NCI-H187 treated with DMSO at 0.1 percent for 48 hours (cell line): ENCODE results near the gene BICC1.
"Not testable (repeated sequence)": the region's sequence is repeated elsewhere in the genome, so short reads cannot be mapped to it uniquely, and the experiment has no call there.

Source experiments
- DNase-seq: peaks from one replicate; lab custom pipeline; 2025; lab: John Stamatoyannopoulos, UW

Gene BICC1

DNA sequence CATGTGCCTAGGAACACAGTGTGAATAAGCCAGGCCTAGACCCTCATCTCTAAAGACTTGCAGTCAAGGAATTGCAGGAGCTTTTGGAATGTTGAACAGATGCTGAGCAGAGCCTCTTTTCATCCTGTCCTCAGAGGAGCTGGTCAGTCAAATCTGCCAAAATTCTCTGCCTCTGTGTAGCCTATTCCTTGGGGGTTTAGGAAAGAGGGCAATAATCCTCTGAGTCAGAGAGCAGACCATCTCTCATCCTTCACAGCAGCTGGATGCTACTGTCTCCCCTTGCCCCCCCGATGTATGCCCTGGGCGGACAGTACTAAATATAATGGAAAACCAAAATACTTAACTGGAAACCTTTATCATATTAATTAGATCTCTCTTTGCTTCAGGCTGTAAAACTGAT is 52.6 kb downstream of the BICC1 start:
- DNase-seq, result no peak

DNA sequence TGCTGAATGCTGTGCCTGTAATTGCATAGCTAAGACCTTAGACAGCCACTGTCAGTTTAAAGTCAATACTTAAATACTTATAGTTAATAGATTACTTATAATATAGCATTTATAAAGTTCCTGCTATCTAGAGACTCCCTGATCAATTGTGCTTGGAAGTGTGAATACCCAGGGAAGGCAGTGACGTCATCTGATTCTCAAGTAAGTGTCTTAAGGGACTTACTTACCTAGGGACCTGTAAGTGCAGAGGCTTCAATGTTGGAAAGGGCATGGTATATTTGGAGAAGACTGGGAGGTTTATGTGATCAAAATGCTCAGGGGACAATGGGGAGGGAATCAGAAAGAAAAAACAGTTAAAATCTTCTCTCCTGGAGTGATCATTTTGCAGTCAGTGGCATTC is 55.0 kb downstream of the BICC1 start:
- DNase-seq, result no peak

DNA sequence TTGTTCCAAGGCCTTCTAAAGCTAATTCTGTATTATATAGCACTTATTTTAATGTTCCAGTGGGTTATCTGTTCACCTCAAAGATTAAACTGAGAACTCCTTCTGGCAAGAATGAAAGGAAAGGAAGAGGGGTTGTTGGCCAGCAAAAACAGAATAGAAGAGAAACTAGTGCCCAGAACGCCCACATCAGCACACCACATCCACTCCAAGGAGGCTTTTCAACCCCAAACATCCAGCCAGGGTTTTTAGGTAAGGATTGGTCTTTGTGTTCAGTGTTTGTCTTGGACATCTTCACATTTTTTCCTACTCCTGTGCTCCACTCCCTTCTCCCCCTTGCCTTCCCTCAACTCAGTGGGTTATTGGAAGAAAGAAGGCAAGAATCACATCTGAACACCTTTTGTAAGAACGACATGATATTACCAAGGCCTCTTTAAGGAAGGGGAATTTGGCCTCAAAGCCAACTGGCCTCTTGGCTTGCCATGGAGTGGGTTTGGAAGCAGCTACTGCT is 55.8 kb downstream of the BICC1 start:
- no peak for DNase-seq

DNA sequence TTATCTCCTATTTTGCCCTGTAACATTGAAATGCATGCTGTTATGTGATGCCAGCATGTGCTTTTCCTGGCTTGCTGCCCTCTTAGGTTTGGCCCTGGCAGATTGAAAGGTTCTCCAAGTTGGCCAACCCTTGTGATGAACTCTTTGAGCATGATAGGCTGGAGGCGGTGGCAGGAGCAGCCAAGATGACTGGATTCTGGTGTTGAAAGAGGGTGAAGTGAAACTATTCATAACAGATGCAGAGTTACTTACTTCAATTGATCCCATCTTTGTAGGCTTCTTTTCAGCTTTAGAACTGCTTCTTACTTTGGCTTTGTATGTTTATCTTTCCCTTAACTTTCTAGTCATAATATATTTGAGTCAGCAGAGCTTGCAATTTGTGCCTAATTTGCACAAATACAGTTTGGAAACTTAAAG is 57.6 kb downstream of the BICC1 start:
- DNase-seq, result no peak

DNA sequence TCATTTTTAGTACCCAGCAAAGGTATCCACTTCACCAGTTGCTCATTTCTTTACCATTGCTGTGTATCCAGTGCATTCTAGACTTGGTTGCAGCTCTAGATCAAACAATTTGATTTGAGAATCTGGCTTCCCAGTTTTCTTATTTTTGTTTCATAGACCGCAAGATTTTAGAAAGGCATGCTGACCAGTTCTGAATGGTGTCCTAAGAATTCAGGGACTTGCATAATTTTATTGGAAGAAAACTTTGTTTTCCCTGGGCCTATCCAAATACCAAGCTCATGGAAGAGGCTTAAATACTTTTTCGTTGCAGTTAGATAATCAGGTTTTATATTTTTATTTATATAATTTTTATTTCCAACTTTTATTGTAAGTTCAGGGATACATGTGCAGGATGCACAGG is 58.3 kb downstream of the BICC1 start:
- no peak for DNase-seq

DNA sequence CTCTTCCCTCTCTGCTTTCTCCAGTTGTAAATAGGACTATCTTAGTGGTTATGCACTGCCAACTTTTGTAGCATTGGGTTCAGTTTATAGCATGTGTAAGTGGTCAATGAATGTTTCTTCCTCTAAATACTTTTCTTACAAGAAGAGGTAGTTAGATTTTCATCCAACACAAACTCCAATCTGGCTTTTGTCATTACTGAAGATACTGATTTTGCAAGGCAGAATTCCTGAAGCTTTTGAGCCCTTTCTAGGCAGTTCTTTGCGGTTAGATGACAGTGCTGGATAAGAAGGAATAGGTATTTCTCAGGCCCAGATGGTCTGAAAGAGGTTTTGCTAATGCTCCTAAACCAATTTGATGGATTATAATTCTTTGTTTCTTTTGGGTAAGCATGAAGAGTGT is 60.5 kb downstream of the BICC1 start:
- no peak for DNase-seq

- no peak for DNase-seq
Observed at GRCh38 chr10:58574058-58574457, 61.4 kb downstream of the BICC1 start.

DNA sequence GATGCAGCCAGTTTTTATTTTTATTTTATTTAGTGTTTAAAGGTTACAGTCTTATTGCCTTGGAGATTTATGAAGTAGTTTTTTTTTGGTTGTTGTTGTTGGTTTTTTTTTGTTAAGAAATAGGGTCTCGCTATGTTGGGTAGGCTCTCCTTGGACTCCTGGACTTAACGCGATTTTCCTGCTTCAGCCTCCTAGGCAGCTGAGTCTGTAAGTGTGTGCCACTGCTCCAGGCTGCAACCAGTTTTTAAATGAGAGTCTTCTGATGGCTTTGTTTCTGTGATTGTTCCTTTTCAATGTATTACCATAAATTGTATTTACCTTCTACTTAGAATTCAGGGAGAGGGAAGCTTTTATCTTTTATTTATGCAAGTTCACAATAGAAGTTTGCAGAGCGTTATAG is 62.8 kb downstream of the BICC1 start:
- DNase-seq, result no peak

GRCh38 chr10:58576751-58577436 is 64.2 kb downstream of the BICC1 start:
- no peak for DNase-seq

GRCh38 chr10:58577437-58577777 is 64.7 kb downstream of the BICC1 start:
- no peak for DNase-seq

- DNase-seq, result no peak
Observed at GRCh38 chr10:58578366-58578765, 65.7 kb downstream of the BICC1 start.

DNA sequence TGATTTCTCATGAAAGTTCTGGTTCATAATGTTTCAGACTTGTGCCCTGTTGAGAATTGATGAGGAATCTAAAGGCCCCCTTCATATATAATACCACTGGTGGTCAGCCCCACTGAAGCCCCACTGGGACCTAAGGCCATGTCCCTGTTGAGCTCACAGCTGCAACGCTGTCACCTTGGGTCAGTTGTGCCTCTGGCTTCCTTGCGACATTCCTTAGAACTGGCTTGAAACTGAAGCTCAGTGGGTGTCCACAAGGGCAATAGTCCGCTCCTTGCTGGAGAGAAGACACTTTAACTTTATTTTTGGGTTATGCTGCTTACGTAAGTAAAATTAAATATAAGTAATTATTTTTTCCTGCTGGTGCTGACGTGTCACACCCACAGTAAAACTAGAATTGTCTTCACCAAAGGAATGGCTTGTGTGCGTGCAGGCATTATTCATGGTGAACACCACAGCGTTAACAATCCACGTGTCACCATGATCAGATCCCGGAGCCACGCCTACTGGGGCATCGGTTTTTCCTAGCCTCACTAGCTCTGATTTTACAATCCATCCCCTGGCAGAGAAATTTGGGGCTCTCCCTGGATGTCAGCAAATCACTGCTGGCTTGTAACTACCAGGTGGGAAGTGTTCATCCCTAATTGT is 66.5 kb downstream of the BICC1 start:
- DNase-seq, result no peak

GRCh38 chr10:58582045-58582444 is 69.4 kb downstream of the BICC1 start:
- no peak for DNase-seq

DNA sequence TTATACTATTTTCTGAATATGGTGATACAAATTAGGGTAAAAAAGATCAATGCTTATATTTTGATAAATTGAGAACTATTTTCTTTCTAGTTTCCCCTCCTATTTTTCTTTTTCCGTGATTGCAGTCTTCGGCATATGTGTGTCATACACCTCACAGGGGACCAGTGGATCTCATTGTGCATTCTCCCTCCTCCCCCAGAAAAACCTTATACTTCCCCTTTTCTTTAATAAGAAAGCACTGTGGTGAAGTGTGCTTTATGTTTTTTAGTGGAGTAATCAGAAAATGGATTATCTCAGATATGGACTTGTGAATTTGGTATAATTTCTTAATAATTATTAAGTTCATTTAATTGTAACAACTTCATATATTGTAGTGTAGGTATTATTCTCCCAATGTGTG is 72.8 kb downstream of the BICC1 start:
- DNase-seq, result no peak

DNA sequence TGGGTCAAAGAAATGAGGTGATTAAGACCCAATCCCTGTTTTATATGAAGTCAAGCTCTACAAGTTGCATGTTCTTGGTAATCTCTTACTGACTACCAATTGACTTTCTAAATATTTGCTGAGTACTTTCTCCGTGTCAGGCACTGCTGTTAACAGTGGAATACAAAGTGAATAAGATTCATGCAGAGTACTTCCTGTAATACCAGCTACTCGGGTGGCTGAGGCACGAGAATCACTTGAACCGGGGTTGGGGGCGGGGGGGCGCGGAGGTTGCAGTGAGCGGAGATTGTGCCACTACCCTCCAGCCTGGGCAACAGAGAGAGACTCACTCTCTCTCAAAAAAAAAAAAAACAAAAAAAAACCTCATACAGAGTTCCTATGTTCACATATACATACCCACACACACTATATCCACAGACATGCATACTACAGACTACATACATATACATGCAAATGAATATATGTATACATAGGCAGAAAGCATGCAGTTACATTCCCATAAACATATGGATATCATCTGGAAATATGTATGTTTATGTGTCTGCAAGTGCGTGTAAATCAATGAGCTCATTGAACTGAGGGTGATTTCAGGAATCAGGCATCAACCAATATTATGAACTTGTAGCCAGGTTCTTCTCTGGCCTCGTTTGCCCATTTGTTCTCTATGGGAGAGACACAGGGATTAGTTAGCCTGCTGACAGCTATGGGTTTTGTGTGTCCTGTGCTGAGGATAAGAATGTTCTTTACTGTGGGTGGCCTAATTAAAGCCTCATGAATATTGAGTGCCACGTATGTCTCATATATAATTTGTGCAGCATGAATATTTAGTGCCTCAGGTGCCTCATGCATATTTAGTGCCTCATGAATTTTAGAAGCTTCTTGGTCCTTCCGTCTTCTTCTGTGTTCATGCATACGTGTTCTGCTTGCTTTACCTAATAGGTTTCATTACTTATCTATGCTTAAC is 73.9 kb downstream of the BICC1 start:
- DNase-seq, result no peak

GRCh38 chr10:58587676-58588075 is 75.0 kb downstream of the BICC1 start:
- DNase-seq, result no peak

- DNase-seq, result no peak
Observed at GRCh38 chr10:58588673-58589265, 76.1 kb downstream of the BICC1 start.

DNA sequence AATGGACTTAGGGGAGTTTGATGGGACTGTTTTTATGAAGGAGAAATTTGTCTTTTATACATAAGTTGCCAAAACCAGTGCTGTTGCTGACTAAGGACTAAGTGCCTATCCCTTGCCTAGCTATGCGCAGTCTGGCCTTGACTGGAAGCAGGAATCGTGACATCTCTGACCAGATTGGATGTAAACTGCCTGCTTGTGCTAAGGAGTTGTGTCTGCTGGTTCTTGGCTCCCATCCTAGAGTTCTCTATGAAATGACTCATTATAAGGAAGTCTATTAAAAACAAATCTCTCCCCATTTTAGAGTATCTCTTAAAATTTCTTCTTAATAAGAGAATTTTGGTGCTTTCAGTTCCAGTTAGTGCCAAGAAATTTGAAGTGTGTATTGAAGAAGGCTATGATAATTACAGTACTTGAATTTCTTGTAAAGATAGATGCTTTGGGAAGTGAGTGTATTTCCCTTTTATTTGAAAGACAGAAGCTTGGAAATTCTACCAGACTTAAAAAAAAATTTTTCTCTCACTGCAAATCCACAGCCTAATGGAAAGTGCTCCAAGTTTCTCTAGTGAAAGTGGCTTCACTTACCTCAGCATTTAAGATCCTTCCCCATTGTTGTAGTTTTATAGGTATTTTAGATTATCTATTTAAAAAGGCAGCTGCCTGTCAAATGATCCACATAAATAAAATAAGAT is 77.6 kb downstream of the BICC1 start:
- DNase-seq, result no peak

DNA sequence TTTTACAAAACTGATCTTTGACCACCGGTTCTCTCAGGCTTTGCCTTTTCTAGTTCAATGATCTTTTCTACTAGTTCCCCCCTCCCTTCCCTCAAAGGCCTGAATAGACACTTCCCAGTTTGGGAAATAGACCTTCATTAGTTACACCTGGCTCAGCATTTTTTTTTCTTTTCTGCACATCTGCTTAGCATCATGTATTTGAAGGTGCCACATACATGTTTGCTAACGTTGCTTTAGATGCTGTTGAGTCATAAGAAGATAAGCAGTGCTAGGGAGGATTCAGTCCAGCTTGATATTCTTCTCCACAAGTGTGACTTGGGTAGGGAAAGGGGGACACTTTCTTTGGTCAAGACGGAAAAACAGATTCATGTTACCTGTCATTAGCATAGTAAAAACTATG is 78.3 kb downstream of the BICC1 start:
- DNase-seq, result no peak

DNA sequence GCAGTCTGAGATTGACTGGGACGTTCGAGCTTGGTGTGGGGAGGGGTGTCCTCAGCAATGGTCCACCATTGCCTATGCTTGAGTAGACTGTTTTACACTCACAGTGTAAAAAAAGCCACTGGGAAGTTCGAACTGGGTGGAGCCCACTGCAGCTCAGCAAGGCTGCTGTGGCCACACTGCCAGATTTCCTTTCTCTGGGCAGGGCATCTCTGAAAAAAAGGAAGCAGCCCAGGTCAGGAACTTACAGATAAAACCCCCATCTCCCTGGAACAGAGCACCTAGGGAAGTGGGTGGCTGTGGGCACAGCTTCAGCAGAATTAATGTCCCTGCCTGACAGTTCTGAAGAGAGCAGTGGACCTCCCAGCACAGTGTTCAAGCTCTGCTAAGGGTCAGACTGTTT is 80.3 kb downstream of the BICC1 start:
- DNase-seq, result no peak

- not testable (repeated sequence) for DNase-seq
Observed at GRCh38 chr10:58597211-58597610, 84.5 kb downstream of the BICC1 start.
